OCI-LY3 (cell line): ENCODE measurements around the gene SLC25A21.

Experiments
- H2AFZ ChIP-seq: fragments of 200-600, 300-600 bp; shearing (Covaris generic); 2 replicates; pipeline ENCODE4 v1.6.0; 2014; ENCODE audit warnings: antibody characterized with exemption, low read depth, low read length
- H3K27ac ChIP-seq: fragments of 200-600, 300-600 bp; sonication (generic); 2 replicates; pipeline ENCODE4 v1.5.1; 2014; ENCODE audit warnings: mild to moderate bottlenecking, low read length, moderate library complexity, mixed read lengths
- H3K27me3 ChIP-seq: fragments of 200-600, 300-600 bp; sonication (generic); 2 replicates; pipeline ENCODE4 v1.6.1; 2014; ENCODE audit warnings: low read depth, low read length, mixed read lengths
- H3K36me3 ChIP-seq: fragments of 200-600, 300-600 bp; sonication (generic); replicated peaks from 2 replicates; pipeline ENCODE3; 2014; ENCODE audit warnings: low read depth, low read length, mixed read lengths
- H3K4me1 ChIP-seq: fragments of 300-600, 200-600 bp; sonication (generic); 2 replicates; pipeline ENCODE4 v1.6.1; 2014; ENCODE audit warnings: low read length, mixed read lengths
- H3K4me2 ChIP-seq: fragments of 200-600, 300-600 bp; sonication (generic); 2 replicates; pipeline ENCODE4 v1.6.1; 2014; ENCODE audit warnings: low read length, mixed read lengths
- H3K4me3 ChIP-seq: fragments of 300-600, 200-600 bp; sonication (generic); 2 replicates; pipeline ENCODE4 v1.5.1; 2014; ENCODE audit warnings: antibody characterized with exemption, mild to moderate bottlenecking, low read length, moderate library complexity
- H3K79me2 ChIP-seq: fragments of 300-600, 200-600 bp; shearing (Covaris generic); 2 replicates; pipeline ENCODE4 v1.6.1; 2014; ENCODE audit warnings: mild to moderate bottlenecking, low read length, mixed read lengths
- H3K9ac ChIP-seq: fragments of 300-600, 200-600 bp; shearing (Covaris generic); 2 replicates; pipeline ENCODE4 v1.6.0; 2014; ENCODE audit warnings: mild to moderate bottlenecking, low read length, moderate library complexity
- H3K9me3 ChIP-seq: fragments of 200-600, 300-600 bp; shearing (Covaris generic); 2 replicates; pipeline ENCODE4 v1.6.1; 2014; ENCODE audit warnings: low read length, mixed read lengths; ENCODE audit not compliant: insufficient read depth
- H4K20me1 ChIP-seq: fragments of 200-600, 300-600 bp; sonication (generic); 2 replicates; pipeline ENCODE4 v1.6.1; 2016; ENCODE audit warnings: low read length, mixed read lengths; ENCODE audit not compliant: insufficient read depth
- EZH2phosphoT487 ChIP-seq: fragments of 200-600 bp; shearing (Covaris generic); IDR thresholded peaks from 2 replicates; pipeline ENCODE4 v1.6.1; 2018; ENCODE audit warnings: antibody characterized with exemption, mixed run types, low read depth
- TF ChIP-seq, protein P1 (sequence below): fragments of 200-600, 300-600 bp; sonication (generic); IDR thresholded peaks from 2 replicates; pipeline ENCODE4 v1.5.1; 2014; ENCODE audit warnings: antibody characterized with exemption, low read length, low read depth

SLC25A21 gene

DNA sequence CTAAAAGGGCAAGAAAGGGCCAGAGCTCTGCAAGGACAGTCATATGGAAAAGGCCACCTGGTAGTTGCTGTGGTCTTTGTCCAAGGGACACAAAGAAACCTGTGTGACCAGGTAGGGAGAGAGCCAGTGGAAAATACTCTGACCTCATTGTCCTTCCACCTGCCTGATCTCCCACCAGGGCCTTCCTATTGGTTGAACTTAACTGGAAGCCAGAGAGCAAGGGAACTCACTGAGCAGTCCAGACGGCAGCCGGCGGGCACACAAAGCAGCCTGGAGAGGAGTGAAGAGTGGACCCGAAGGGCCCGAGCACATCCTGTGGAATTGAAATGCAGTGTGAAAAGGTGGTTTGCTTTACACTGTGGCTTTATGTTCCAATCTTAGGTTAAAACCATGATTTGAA, 120.7 kb downstream of the SLC25A21 start:
- Histone ChIP-seq H3K36me3 (no peaks in the 10 kb centered on the region), H3K27ac (no peak overlapping the region), H3K4me1 (peaks cover 10% of the 10 kb centered on the region), H3K4me3 (no peak overlapping the region), H3K9ac (no peak overlapping the region), H3K27me3 (no peaks in the 10 kb centered on the region), H3K79me2 (no peaks in the 10 kb centered on the region), H4K20me1 (no peaks in the 10 kb centered on the region), H3K4me2 (no peak overlapping the region), H2AFZ (no peak overlapping the region), H3K9me3 (peaks cover 7% of the 10 kb centered on the region; the same call in 1 of the 2 replicates)
- no peak for TF ChIP-seq EZH2phosphoT487
- TF ChIP-seq, protein P1, sequence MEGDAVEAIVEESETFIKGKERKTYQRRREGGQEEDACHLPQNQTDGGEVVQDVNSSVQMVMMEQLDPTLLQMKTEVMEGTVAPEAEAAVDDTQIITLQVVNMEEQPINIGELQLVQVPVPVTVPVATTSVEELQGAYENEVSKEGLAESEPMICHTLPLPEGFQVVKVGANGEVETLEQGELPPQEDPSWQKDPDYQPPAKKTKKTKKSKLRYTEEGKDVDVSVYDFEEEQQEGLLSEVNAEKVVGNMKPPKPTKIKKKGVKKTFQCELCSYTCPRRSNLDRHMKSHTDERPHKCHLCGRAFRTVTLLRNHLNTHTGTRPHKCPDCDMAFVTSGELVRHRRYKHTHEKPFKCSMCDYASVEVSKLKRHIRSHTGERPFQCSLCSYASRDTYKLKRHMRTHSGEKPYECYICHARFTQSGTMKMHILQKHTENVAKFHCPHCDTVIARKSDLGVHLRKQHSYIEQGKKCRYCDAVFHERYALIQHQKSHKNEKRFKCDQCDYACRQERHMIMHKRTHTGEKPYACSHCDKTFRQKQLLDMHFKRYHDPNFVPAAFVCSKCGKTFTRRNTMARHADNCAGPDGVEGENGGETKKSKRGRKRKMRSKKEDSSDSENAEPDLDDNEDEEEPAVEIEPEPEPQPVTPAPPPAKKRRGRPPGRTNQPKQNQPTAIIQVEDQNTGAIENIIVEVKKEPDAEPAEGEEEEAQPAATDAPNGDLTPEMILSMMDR, result no peak

DNA sequence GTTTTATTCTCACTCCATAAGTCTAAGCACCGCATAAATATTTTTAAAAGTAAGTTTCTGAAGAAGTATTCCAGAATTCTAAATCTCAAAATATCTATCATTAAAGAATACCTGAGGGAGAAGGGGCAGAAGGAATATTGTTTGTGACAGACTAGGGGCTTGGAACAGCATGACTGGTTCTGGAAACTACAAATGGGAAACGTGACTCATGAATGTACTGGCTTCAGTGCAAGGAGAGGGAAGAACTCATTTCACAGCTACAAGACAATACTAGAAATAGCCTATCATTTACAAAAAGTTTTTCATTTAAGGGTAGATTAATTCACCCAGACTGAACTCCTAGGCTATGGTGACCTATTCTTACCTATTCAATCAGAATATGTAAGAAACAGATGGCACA, 121.3 kb downstream of the SLC25A21 start:
- Histone ChIP-seq H3K4me1 (peaks cover 10% of the 10 kb centered on the region), H3K27ac (no peak overlapping the region), H3K4me2 (no peak overlapping the region), H3K9me3 (peaks cover 7% of the 10 kb centered on the region; the same call in 1 of the 2 replicates), H3K9ac (no peak overlapping the region), H3K4me3 (no peak overlapping the region), H3K27me3 (no peaks in the 10 kb centered on the region), H4K20me1 (no peaks in the 10 kb centered on the region), H2AFZ (no peak overlapping the region), H3K79me2 (no peaks in the 10 kb centered on the region), H3K36me3 (no peaks in the 10 kb centered on the region)
- TF ChIP-seq, protein P1, result no peak
- TF ChIP-seq EZH2phosphoT487, result no peak

DNA sequence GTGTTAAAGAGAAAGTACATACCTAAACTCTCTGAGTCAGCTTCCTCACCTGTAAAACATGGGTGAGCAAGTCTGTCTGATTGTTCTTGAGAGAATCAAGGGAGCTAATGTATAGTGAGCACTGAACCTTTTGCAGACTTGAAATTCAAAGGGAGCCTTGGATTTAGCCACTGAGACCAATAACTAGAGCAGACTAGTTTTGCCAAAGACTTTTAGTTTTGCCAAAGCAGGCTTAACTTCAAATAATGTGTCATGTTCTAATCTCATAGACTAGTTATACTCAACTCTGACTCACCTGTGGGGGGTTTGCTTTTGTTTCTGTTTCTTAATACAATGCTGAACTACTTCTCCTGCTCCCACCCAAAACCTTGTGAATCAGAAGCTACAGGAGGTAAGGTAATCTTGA, 123.7 kb downstream of the SLC25A21 start:
- no peak overlapping the region for H2AFZ ChIP-seq
- H3K27me3 ChIP-seq, result no peaks in the 10 kb centered on the region
- H3K4me2 ChIP-seq, result no peak overlapping the region
- no peak overlapping the region for H3K4me3 ChIP-seq
- H3K27ac ChIP-seq, result no peak overlapping the region
- H3K9ac ChIP-seq, result no peak overlapping the region
- H4K20me1 ChIP-seq, result no peaks in the 10 kb centered on the region
- no peak for TF ChIP-seq EZH2phosphoT487
- TF ChIP-seq, protein P1, result no peak
- no peaks in the 10 kb centered on the region; the same call in 1 of the 2 replicates for H3K9me3 ChIP-seq
- H3K79me2 ChIP-seq, result no peaks in the 10 kb centered on the region
- H3K4me1 ChIP-seq, result peaks cover 23% of the 10 kb centered on the region
- no peaks in the 10 kb centered on the region for H3K36me3 ChIP-seq

- Histone ChIP-seq H3K27me3 (no peaks in the 10 kb centered on the region), H3K9me3 (no peaks in the 10 kb centered on the region), H3K4me1 (peaks cover 23% of the 10 kb centered on the region), H3K79me2 (no peaks in the 10 kb centered on the region), H2AFZ (no peak overlapping the region), H3K4me3 (no peak overlapping the region), H3K27ac (no peak overlapping the region), H3K36me3 (no peaks in the 10 kb centered on the region), H4K20me1 (no peaks in the 10 kb centered on the region), H3K4me2 (no peak overlapping the region), H3K9ac (no peak overlapping the region)
- TF ChIP-seq, protein P1, result no peak
- TF ChIP-seq EZH2phosphoT487, result no peak
These were observed 124.4 kb downstream of the SLC25A21 start for GRCh38 chr14:37047996-37048395.
